Karpas-422 (cell line): Measurements from ENCODE around the gene GALNT13. TPM values are rescaled to one million over a fixed set of nuclear protein-coding genes. Genes with fewer than 3 reads are reported as not detected.

ENCODE experiments used
- DNase-seq: peaks from one replicate; pipeline ENCODE4 v3.0.0-alpha.2; 2015
- H2AFZ ChIP-seq: fragments of 200-600 bp; sonication (generic); 2 replicates; pipeline ENCODE4 v1.6.1; 2014; ENCODE audit warnings: antibody characterized with exemption, low read length, mixed read lengths
- H3K27ac ChIP-seq: fragments of 200-600 bp; sonication (generic); 2 replicates; pipeline ENCODE4 v1.5.1; 2014; ENCODE audit warnings: mild to moderate bottlenecking, low read length, moderate library complexity
- H3K27me3 ChIP-seq: fragments of 200-600 bp; sonication (generic); 2 replicates; pipeline ENCODE4 v1.6.1; 2014; ENCODE audit warnings: low read length, mixed read lengths
- H3K36me3 ChIP-seq: fragments of 200-600 bp; sonication (generic); 2 replicates; pipeline ENCODE4 v1.6.1; 2014; ENCODE audit warnings: low read length, mixed read lengths; ENCODE audit not compliant: insufficient read depth
- H3K4me1 ChIP-seq: fragments of 200-600 bp; sonication (generic); 2 replicates; pipeline ENCODE4 v1.6.1; 2014; ENCODE audit warnings: mild to moderate bottlenecking, low read length, mixed read lengths
- H3K4me2 ChIP-seq: fragments of 200-600 bp; sonication (generic); 2 replicates; pipeline ENCODE4 v1.6.1; 2014; ENCODE audit warnings: low read length, low read depth, mild to moderate bottlenecking; ENCODE audit not compliant: poor library complexity, severe bottlenecking
- H3K4me3 ChIP-seq: fragments of 200-600 bp; sonication (generic); 2 replicates; pipeline ENCODE4 v1.5.1; 2014; ENCODE audit warnings: mild to moderate bottlenecking, antibody characterized with exemption, low read length, mixed read lengths
- H3K79me2 ChIP-seq: fragments of 200-600 bp; sonication (generic); 2 replicates; pipeline ENCODE4 v1.6.1; 2014; ENCODE audit warnings: mild to moderate bottlenecking, low read length, mixed read lengths
- H3K9ac ChIP-seq: fragments of 200-600 bp; sonication (generic); 2 replicates; pipeline ENCODE4 v1.6.0; 2014; ENCODE audit warnings: low read length
- H3K9me2 ChIP-seq: fragments of 200-600 bp; sonication (generic), shearing (Covaris generic); replicated peaks from 2 replicates; pipeline ENCODE4 v1.6.0; 2014; ENCODE audit warnings: mild to moderate bottlenecking, low read length, moderate library complexity; ENCODE audit not compliant: insufficient read depth
- H3K9me3 ChIP-seq: fragments of 300-700, 200-600 bp; sonication (generic); 2 replicates; pipeline ENCODE4 v1.6.1; 2014; ENCODE audit warnings: low read length, mixed read lengths
- H4K20me1 ChIP-seq: fragments of 200-600 bp; sonication (generic); 2 replicates; pipeline ENCODE4 v1.6.1; 2014; ENCODE audit warnings: mild to moderate bottlenecking, antibody characterized with exemption, low read length, low read depth; ENCODE audit not compliant: insufficient read depth
- total RNA-seq: library from RNA; depleted of rRNA; stranded (reverse); fragments of >200 nt; shearing (Covaris generic); gene quantifications from 2 replicates; pipeline ENCODE4 v1.2.3, GENCODE V29; 2014; ENCODE audit warnings: low replicate concordance

GALNT13 gene
- total RNA-seq, 1 experiment from 2014 or later = not detected

DNA sequence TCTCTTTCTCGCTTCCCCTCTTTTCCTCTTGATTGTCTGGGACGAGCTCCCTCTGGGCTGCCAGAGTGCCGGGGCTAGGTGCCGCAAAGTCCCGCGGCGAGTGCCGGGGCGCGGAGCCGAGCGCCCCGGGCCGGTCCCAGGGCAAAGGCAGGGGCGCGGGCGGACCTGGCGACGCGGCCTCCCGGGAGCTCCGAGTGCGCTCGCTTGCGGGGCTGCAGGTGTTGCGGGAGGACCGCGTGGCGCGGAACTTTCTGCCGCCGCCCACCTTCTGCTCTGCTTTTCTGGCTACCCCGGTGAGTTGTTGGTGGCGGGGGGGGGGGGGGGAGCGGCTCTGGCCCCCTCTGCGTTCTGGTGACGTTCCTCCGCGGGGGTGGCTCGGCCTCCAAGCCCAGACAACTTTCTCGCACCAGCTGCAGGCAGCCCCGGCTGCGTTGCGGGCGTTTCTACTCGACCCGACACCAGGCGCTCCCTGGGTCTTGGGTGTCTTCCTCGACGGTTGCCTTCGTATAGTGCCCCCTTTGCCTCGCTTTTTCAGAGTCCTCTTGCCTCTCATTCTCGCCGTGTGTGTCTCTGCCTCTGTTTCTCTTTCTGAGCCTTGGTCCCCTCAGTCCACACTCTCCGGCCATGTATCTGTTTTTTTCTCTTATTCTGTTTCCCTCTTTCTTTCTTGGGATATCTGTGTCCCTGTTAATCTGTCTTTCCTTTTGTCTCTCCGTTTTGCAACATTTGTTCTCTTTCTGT lies 759 bp downstream of the GALNT13 start:
- Histone ChIP-seq H2AFZ (no peak overlapping the region), H3K4me1 (no peaks in the 10 kb centered on the region), H3K79me2 (no peaks in the 10 kb centered on the region), H3K27ac (no peak overlapping the region), H3K27me3 (no peaks in the 10 kb centered on the region), H3K4me3 (no peak overlapping the region), H4K20me1 (no peaks in the 10 kb centered on the region), H3K9me3 (no peaks in the 10 kb centered on the region; the same call in 1 of the 2 replicates), H3K9ac (no peak overlapping the region), H3K4me2 (no peak overlapping the region), H3K36me3 (no peaks in the 10 kb centered on the region), H3K9me2 (no peaks in the 10 kb centered on the region)
- DNase-seq = no peak

DNA sequence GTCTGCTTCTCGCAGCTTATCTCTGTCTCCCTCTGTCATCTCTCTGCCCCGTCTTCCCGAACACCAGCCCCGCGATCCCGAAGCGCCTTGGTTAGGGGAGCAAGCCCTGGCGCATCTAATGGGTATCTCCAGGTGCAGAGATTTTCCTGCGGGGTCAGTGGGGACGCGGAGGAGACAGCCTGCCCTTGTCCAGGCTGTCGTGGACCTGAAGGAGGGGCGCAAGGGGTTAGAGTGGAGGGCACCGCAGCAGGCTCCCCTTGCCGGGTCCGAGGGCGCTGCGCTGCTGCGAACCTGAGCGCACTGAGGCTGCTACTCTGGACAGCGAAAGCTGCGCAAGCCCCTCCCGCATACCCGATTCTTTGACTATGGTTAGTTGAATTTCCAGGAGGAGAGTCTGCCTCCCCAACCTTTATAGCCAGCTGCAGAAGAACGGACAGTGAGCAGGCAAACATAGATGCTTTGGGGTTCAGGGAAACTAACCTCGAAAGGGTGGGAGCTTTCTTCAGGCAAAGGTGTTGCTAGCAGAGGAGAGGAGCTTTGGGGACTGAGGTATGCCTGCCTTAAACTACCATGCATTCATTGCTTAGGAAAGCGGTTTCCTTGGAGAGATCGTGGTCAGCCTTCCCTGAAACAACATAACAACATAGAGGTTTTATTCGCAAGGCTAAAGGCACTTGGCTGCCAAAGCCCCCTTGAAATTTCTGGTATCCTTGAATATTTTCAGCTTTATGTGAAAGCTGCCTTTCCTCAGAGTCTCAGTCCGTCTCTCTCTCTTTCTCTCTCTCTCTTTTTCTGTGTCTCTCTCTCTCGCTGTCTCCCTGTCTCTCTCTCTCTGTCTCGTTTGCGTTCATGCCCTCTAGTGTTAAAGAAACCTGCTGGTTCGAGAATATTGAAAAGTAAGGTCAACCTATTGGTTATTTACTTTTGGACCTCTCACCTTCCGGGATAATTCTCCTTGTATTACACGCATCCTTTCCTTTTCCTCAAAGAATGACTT lies 1.6 kb downstream of the GALNT13 start:
- no peaks in the 10 kb centered on the region for H3K9me2 ChIP-seq
- H3K4me3 ChIP-seq = no peak overlapping the region
- H3K27ac ChIP-seq = no peak overlapping the region
- H3K4me2 ChIP-seq = no peak overlapping the region
- no peaks in the 10 kb centered on the region for H3K4me1 ChIP-seq
- no peaks in the 10 kb centered on the region; the same call in 1 of the 2 replicates for H3K9me3 ChIP-seq
- no peak overlapping the region for H2AFZ ChIP-seq
- H3K36me3 ChIP-seq = no peaks in the 10 kb centered on the region
- no peaks in the 10 kb centered on the region for H4K20me1 ChIP-seq
- no peak for DNase-seq
- no peaks in the 10 kb centered on the region for H3K27me3 ChIP-seq
- no peaks in the 10 kb centered on the region for H3K79me2 ChIP-seq
- no peak overlapping the region for H3K9ac ChIP-seq

DNA sequence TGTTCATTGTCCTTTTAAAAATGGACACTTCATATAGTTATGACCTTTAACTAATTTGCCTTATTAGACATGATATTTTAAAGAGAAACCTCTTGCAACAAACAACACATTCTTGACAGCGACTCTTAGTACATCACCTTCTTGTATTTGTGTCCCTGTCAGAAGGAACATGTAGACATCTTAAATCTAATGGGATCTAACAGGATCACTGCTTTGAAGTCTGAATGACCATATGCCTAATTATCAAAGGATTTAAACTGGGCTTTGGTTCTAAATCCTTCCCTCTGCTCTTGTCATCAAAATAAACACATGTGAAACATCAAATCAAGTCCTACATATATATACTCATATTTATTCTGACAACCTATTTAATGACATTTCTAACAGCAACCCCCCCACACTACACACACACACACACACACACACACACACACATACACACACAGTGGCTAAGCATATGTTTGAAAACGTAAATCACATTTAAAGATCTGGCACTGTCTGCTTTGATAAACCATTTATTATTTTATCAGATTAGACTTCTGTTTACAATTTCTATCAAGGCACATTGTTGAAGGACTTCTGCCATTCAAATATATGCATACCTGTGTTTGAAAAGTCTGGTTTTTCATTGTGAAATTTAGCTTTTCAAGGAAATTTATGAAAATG lies 4.2 kb downstream of the GALNT13 start:
- Histone ChIP-seq H3K79me2 (no peaks in the 10 kb centered on the region), H3K27me3 (no peaks in the 10 kb centered on the region), H3K36me3 (no peaks in the 10 kb centered on the region), H3K9me3 (no peaks in the 10 kb centered on the region; the same call in 1 of the 2 replicates), H3K4me1 (no peaks in the 10 kb centered on the region), H3K9me2 (no peaks in the 10 kb centered on the region), H2AFZ (no peak overlapping the region), H3K27ac (no peak overlapping the region), H3K4me3 (no peak overlapping the region), H3K9ac (no peak overlapping the region), H3K4me2 (no peak overlapping the region), H4K20me1 (no peaks in the 10 kb centered on the region)
- no peak for DNase-seq

GRCh38 chr2:153880926-153881325 lies 9.2 kb downstream of the GALNT13 start:
- Histone ChIP-seq H3K9me2 (no peaks in the 10 kb centered on the region), H4K20me1 (no peaks in the 10 kb centered on the region), H3K27me3 (no peaks in the 10 kb centered on the region), H2AFZ (no peak overlapping the region), H3K79me2 (no peaks in the 10 kb centered on the region), H3K4me1 (no peaks in the 10 kb centered on the region), H3K36me3 (no peaks in the 10 kb centered on the region), H3K4me2 (no peak overlapping the region), H3K27ac (no peak overlapping the region), H3K9ac (no peak overlapping the region), H3K4me3 (no peak overlapping the region), H3K9me3 (no peaks in the 10 kb centered on the region)
- DNase-seq = no peak

DNA sequence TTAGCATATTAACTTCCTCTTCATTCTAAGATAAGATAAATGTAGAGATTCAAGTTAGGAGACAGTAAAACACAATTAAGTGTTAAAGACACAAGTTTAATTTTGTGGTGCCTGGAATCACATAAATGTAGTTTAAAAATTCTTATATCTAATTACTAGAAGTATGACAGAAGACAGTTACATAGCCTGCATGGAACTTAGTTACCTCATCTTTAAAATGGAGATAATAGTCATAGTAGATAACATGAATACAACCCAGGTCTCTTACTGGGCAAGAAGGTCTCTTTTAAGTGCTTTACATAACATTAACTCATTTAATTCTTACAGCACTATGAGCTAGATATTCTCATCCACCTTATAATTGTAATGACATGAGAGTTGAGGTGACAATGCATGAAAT lies 15.1 kb downstream of the GALNT13 start:
- no peaks in the 10 kb centered on the region for H3K9me2 ChIP-seq
- H3K9me3 ChIP-seq = no peaks in the 10 kb centered on the region
- no peak overlapping the region for H3K9ac ChIP-seq
- H3K4me3 ChIP-seq = no peak overlapping the region
- DNase-seq = no peak
- no peaks in the 10 kb centered on the region for H4K20me1 ChIP-seq
- no peak overlapping the region for H3K27ac ChIP-seq
- H3K36me3 ChIP-seq = no peaks in the 10 kb centered on the region
- no peaks in the 10 kb centered on the region for H3K79me2 ChIP-seq
- no peaks in the 10 kb centered on the region for H3K4me1 ChIP-seq
- H2AFZ ChIP-seq = no peak overlapping the region
- no peaks in the 10 kb centered on the region for H3K27me3 ChIP-seq
- H3K4me2 ChIP-seq = no peak overlapping the region

- Histone ChIP-seq H3K9me2 (no peaks in the 10 kb centered on the region), H3K4me3 (no peak overlapping the region), H3K27me3 (no peaks in the 10 kb centered on the region), H3K4me1 (no peaks in the 10 kb centered on the region), H3K9me3 (no peaks in the 10 kb centered on the region), H4K20me1 (no peaks in the 10 kb centered on the region), H2AFZ (no peak overlapping the region), H3K4me2 (no peak overlapping the region), H3K27ac (no peak overlapping the region), H3K36me3 (no peaks in the 10 kb centered on the region), H3K9ac (no peak overlapping the region), H3K79me2 (no peaks in the 10 kb centered on the region)
- no peak for DNase-seq
These were observed 18.9 kb downstream of the GALNT13 start for GRCh38 chr2:153890576-153890975.

GRCh38 chr2:153891051-153891450 lies 19.3 kb downstream of the GALNT13 start:
- no peak overlapping the region for H3K27ac ChIP-seq
- no peaks in the 10 kb centered on the region for H3K9me3 ChIP-seq
- H2AFZ ChIP-seq = no peak overlapping the region
- DNase-seq = no peak
- no peaks in the 10 kb centered on the region for H3K4me1 ChIP-seq
- H3K27me3 ChIP-seq = no peaks in the 10 kb centered on the region
- no peak overlapping the region for H3K9ac ChIP-seq
- H4K20me1 ChIP-seq = no peaks in the 10 kb centered on the region
- H3K9me2 ChIP-seq = no peaks in the 10 kb centered on the region
- H3K4me2 ChIP-seq = no peak overlapping the region
- no peak overlapping the region for H3K4me3 ChIP-seq
- no peaks in the 10 kb centered on the region for H3K36me3 ChIP-seq
- H3K79me2 ChIP-seq = no peaks in the 10 kb centered on the region
